ENCODE results near the gene MYF6.

DNA sequence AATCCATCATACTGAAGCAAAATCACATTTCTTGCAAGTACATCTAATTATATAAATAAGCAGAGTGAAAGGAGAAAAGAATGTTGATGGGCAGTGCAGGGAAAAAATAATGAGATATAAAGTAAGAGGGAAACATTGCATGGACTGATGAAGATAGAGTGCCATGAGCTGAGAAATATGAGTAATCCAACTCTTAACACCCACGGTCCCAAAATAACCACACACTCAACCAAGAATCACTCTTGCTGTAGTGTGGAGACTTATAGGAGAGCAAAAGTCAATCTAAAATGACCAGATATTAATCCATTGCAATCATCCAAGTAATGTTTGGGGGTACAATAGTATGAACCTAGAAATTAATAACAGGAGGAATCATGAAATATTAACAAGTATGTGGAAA, 49.4 kb downstream of the MYF6 start:
- TF ChIP-seq CTCF (conservative IDR thresholded peaks at IDR 0.05 in 1 of 2, IDR thresholded peaks at IDR 0.05 in 1 of 2; ENCODE audit: low read depth in 1 of 2, low read length in 2 of 2) (no peak), EZH2 (IDR thresholded peaks at IDR 0.05; ENCODE audit: low read length, missing control alignments) (no peak)
